GM21515 (cell line): Measurements from ENCODE around the gene KNL1.

Experiments
- ATAC-seq: cut with Tn5 transposase; IDR thresholded peaks from one replicate; pipeline ENCODE4 v1.9.1; 2021; ENCODE audit not compliant: unreplicated experiment

KNL1 gene

GRCh38 chr15:40582726-40583246 is 11.3 kb upstream of the KNL1 start:
- ATAC-seq: no peak

GRCh38 chr15:40584191-40584590 is 9.9 kb upstream of the KNL1 start:
- no peak for ATAC-seq

GRCh38 chr15:40590667-40591050 is 3.4 kb upstream of the KNL1 start:
- ATAC-seq: no peak

- ATAC-seq: no peak
Measured at GRCh38 chr15:40591389-40591788, 2.7 kb upstream of the KNL1 start.

GRCh38 chr15:40593165-40593564 is 884 bp upstream of the KNL1 start:
- no peak for ATAC-seq

GRCh38 chr15:40594429-40594836 is 384 bp downstream of the KNL1 start:
- ATAC-seq: peak; percentile 43

- ATAC-seq: no peak
Measured at GRCh38 chr15:40595219-40595618, 1.2 kb downstream of the KNL1 start.

GRCh38 chr15:40595773-40596172 is 1.7 kb downstream of the KNL1 start:
- no peak for ATAC-seq

- no peak for ATAC-seq
Measured at GRCh38 chr15:40597024-40597423, 3.0 kb downstream of the KNL1 start.

- no peak for ATAC-seq
Measured at GRCh38 chr15:40598126-40598525, 4.1 kb downstream of the KNL1 start.

GRCh38 chr15:40598672-40599071 is 4.6 kb downstream of the KNL1 start:
- no peak for ATAC-seq

GRCh38 chr15:40600956-40601355 is 6.9 kb downstream of the KNL1 start:
- no peak for ATAC-seq

- no peak for ATAC-seq
Measured at GRCh38 chr15:40603935-40604334, 9.9 kb downstream of the KNL1 start.

- no peak for ATAC-seq
Measured at GRCh38 chr15:40613080-40613479, 19.0 kb downstream of the KNL1 start.

GRCh38 chr15:40618023-40618422 is 24.0 kb downstream of the KNL1 start:
- no peak for ATAC-seq

- ATAC-seq: no peak
Measured at GRCh38 chr15:40618906-40619305, 24.9 kb downstream of the KNL1 start.

GRCh38 chr15:40623361-40623760 is 29.3 kb downstream of the KNL1 start:
- ATAC-seq: no peak

GRCh38 chr15:40630313-40630712 is 36.3 kb downstream of the KNL1 start:
- ATAC-seq: no peak

- ATAC-seq: no peak
Measured at GRCh38 chr15:40633178-40633577, 39.1 kb downstream of the KNL1 start.

- ATAC-seq: no peak
Measured at GRCh38 chr15:40637221-40637745, 43.2 kb downstream of the KNL1 start.

GRCh38 chr15:40639677-40640076 is 45.6 kb downstream of the KNL1 start:
- ATAC-seq: no peak

- ATAC-seq: no peak
Measured at GRCh38 chr15:40647523-40647922, 53.5 kb downstream of the KNL1 start.

- ATAC-seq: no peak
Measured at GRCh38 chr15:40650479-40650878, 56.4 kb downstream of the KNL1 start.
